ENCODE data around the gene CLEC9A. TPM values are rescaled to one million over a fixed set of nuclear protein-coding genes. Genes with fewer than 3 reads are reported as not detected.

CLEC9A gene
- total and polyA plus RNA-seq, 2 experiments from 2014 or later: not detected

- no peak for TF ChIP-seq ZNF331 (CRISPR knock-in tag; IDR thresholded peaks at IDR 0.05; ENCODE audit: low read depth)
- no peak for TF ChIP-seq POLR2AphosphoS5 (IDR thresholded peaks at IDR 0.05; ENCODE audit: low read depth)
- TF ChIP-seq EZH2 (IDR thresholded peaks at IDR 0.05; ENCODE audit: low read depth, unreplicated experiment): no peak
- no peak for TF ChIP-seq NANOG (IDR thresholded peaks at IDR 0.05; ENCODE audit: borderline replicate concordance)
- no peak for TF ChIP-seq EZH2phosphoT487 (IDR thresholded peaks at IDR 0.05; ENCODE audit: unreplicated experiment)
- no peak for TF ChIP-seq JUNB (IDR thresholded peaks at IDR 0.05; ENCODE audit: unreplicated experiment)
- TF ChIP-seq REST (IDR thresholded peaks at IDR 0.05; ENCODE audit: unreplicated experiment): no peak
- Histone ChIP-seq H3K27me3 (ENCODE audit: insufficient read depth) (no peaks in the 10 kb centered on the region), H3K4me2 (no peak overlapping the region), H4K20me1 (replicated peaks; ENCODE audit: insufficient read depth) (no peaks in the 10 kb centered on the region), H3K36me3 (ENCODE audit: insufficient read depth) (no peaks in the 10 kb centered on the region), H3K79me2 (replicated peaks; ENCODE audit: insufficient read depth) (no peaks in the 10 kb centered on the region), H3F3A (replicated peaks; ENCODE audit: low read depth) (no peaks in the 10 kb centered on the region), H3K4me1 (ENCODE audit: insufficient read depth) (no peaks in the 10 kb centered on the region), H3K9me2 (ENCODE audit: insufficient read depth) (peaks cover 12% of the 10 kb centered on the region; the same call in 1 of the 2 replicates), H2AFZ (peak overlapping the region; percentile 97), H3K27ac (ENCODE audit: low read depth) (no peak overlapping the region), H3K4me3 (no peak overlapping the region)
- Mint-ChIP-seq H3K36me3 (ENCODE audit: low read depth) (no peaks in the 10 kb centered on the region; the same call in 2 of the 3 replicates), H3K4me1 (peaks cover 11% of the 10 kb centered on the region; the same call in 2 of the 3 replicates), H3K4me3 (no peak overlapping the region), H3K9me3 (peaks cover 9% of the 10 kb centered on the region; the same call in 2 of the 3 replicates), H3K27me3 (ENCODE audit: insufficient read depth, low read depth, poor library complexity) (no peaks in the 10 kb centered on the region), H3K27ac (no peak overlapping the region)
- DNase-seq (ENCODE audit: low spot score) (no peak), ATAC-seq (no peak)
These were observed 3.2 kb upstream of the CLEC9A start for GRCh38 chr12:10027311-10027710.

- Histone ChIP-seq H3K36me3 (ENCODE audit: insufficient read depth) (no peaks in the 10 kb centered on the region), H3K4me1 (ENCODE audit: insufficient read depth) (no peaks in the 10 kb centered on the region), H2AFZ (peak overlapping the region; percentile 97), H3K27me3 (ENCODE audit: insufficient read depth) (no peaks in the 10 kb centered on the region), H4K20me1 (replicated peaks; ENCODE audit: insufficient read depth) (no peaks in the 10 kb centered on the region), H3K4me3 (no peak overlapping the region), H3K79me2 (replicated peaks; ENCODE audit: insufficient read depth) (no peaks in the 10 kb centered on the region), H3K9me2 (ENCODE audit: insufficient read depth) (peaks cover 12% of the 10 kb centered on the region; the same call in 1 of the 2 replicates), H3K27ac (ENCODE audit: low read depth) (no peak overlapping the region), H3F3A (replicated peaks; ENCODE audit: low read depth) (no peaks in the 10 kb centered on the region), H3K4me2 (no peak overlapping the region)
- Mint-ChIP-seq H3K27me3 (ENCODE audit: insufficient read depth, low read depth, poor library complexity) (no peaks in the 10 kb centered on the region), H3K36me3 (ENCODE audit: low read depth) (no peaks in the 10 kb centered on the region; the same call in 2 of the 3 replicates), H3K4me3 (no peak overlapping the region), H3K9me3 (peaks cover 9% of the 10 kb centered on the region; the same call in 2 of the 3 replicates), H3K4me1 (peaks cover 11% of the 10 kb centered on the region; the same call in 2 of the 3 replicates), H3K27ac (no peak overlapping the region; the same call in 1 of the 2 replicates)
- no peak for TF ChIP-seq POLR2AphosphoS5 (IDR thresholded peaks at IDR 0.05; ENCODE audit: low read depth)
- no peak for TF ChIP-seq EZH2 (IDR thresholded peaks at IDR 0.05; ENCODE audit: low read depth, unreplicated experiment)
- no peak for TF ChIP-seq ETS1 (IDR thresholded peaks at IDR 0.05)
- TF ChIP-seq NANOG (IDR thresholded peaks at IDR 0.05; ENCODE audit: borderline replicate concordance): no peak
- no peak for TF ChIP-seq CTCF (conservative IDR thresholded peaks at IDR 0.05; ENCODE audit: low read depth in 2 of 2)
- no peak for TF ChIP-seq REST (IDR thresholded peaks at IDR 0.05; ENCODE audit: unreplicated experiment)
- TF ChIP-seq CREB1 (CRISPR knock-in tag; IDR thresholded peaks at IDR 0.05; ENCODE audit: low read depth): no peak
- no peak for TF ChIP-seq ZNF114 (CRISPR knock-in tag; IDR thresholded peaks at IDR 0.05)
- no peak for TF ChIP-seq JUNB (IDR thresholded peaks at IDR 0.05; ENCODE audit: unreplicated experiment)
- no peak for TF ChIP-seq EZH2phosphoT487 (IDR thresholded peaks at IDR 0.05; ENCODE audit: unreplicated experiment)
- ATAC-seq (no peak), DNase-seq (ENCODE audit: low spot score) (no peak)
These were observed 2.8 kb upstream of the CLEC9A start for GRCh38 chr12:10027721-10028120.
